Panc1 (cell line): Measurements from ENCODE around the gene PCDHB10.
"Not testable (repeated sequence)": the region's sequence is repeated elsewhere in the genome, so short reads cannot be mapped to it uniquely, and the experiment has no call there.

Experiments
- POLR2AphosphoS5 ChIP-seq: IDR thresholded peaks from 2 replicates; pipeline ENCODE4 v1.6.1; 2012; ENCODE audit warnings: mild to moderate bottlenecking, low read depth, low read length, moderate library complexity
- SIN3A ChIP-seq: IDR thresholded peaks from 2 replicates; pipeline ENCODE4 v1.6.1; 2012; ENCODE audit warnings: low read depth, mild to moderate bottlenecking, low read length, moderate library complexity, borderline replicate concordance; ENCODE audit not compliant: insufficient read depth
- TF ChIP-seq, protein P1 (sequence below): fragments of 450-650 bp; IDR thresholded peaks from 2 replicates; pipeline ENCODE4 v1.5.1; 2017; ENCODE audit warnings: mild to moderate bottlenecking

- TF ChIP-seq, protein P1, sequence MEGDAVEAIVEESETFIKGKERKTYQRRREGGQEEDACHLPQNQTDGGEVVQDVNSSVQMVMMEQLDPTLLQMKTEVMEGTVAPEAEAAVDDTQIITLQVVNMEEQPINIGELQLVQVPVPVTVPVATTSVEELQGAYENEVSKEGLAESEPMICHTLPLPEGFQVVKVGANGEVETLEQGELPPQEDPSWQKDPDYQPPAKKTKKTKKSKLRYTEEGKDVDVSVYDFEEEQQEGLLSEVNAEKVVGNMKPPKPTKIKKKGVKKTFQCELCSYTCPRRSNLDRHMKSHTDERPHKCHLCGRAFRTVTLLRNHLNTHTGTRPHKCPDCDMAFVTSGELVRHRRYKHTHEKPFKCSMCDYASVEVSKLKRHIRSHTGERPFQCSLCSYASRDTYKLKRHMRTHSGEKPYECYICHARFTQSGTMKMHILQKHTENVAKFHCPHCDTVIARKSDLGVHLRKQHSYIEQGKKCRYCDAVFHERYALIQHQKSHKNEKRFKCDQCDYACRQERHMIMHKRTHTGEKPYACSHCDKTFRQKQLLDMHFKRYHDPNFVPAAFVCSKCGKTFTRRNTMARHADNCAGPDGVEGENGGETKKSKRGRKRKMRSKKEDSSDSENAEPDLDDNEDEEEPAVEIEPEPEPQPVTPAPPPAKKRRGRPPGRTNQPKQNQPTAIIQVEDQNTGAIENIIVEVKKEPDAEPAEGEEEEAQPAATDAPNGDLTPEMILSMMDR = not testable (repeated sequence)
- TF ChIP-seq SIN3A, POLR2AphosphoS5: not testable (repeated sequence)
These were observed 18.1 kb downstream of the PCDHB10 start for GRCh38 chr5:141210281-141210680.
